Measurements from ENCODE around the gene SLC48A1.

DNA sequence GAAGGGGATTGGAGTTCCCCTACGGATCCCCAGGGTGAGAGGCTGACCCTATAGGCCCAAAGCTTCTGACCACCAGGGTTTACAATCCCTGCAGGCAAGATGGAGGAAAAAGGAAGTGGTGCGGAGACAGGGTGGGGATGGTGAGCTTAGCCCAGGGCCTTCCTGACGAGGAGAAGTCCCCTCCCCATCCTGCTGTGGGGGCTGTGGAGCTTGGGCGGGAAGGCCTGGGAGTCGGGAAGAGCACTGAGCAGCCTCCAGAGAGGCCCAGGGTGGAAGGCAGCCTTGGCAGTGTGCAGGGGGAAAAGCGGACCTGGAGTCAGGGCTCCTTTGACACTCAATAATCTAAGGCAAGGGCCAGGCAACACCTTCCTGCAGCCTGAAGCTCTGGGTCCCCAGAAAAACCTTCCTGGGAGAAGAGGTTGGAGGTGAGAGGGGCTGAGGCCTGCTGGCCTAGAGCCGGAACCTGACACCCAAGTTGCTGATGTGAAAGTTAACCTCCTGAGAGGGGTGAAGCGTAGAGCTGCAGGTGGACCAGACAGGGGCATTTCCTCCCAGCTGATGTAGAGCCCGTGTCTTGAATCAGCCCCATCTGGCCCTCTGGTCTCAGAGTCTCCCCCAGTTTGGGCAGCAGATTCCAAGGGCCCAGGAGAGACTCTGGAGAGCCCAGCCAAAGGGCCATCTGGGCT lies 40.6 kb downstream of the SLC48A1 start:
- TF ChIP-seq SP1 (IDR thresholded peaks at IDR 0.05) = no peak
- TF ChIP-seq CTBP1 (IDR thresholded peaks at IDR 0.05; ENCODE audit: borderline replicate concordance) = no peak
- no peak for TF ChIP-seq TARDBP (IDR thresholded peaks at IDR 0.05)
- TF ChIP-seq FOXM1 (IDR thresholded peaks at IDR 0.05; ENCODE audit: borderline replicate concordance) = no peak
- TF ChIP-seq L3MBTL2 (conservative IDR thresholded peaks at IDR 0.05) = no peak
- no peak for TF ChIP-seq BHLHE40 (IDR thresholded peaks at IDR 0.05; ENCODE audit: borderline replicate concordance)
- TF ChIP-seq SUZ12 (IDR thresholded peaks at IDR 0.05) = no peak
- TF ChIP-seq FOXK2 (IDR thresholded peaks at IDR 0.05) = no peak
- TF ChIP-seq FOXA1 (IDR thresholded peaks at IDR 0.05) = no peak
- TF ChIP-seq ZNF384 (IDR thresholded peaks at IDR 0.05) = no peak
- no peak for TF ChIP-seq LEF1 (IDR thresholded peaks at IDR 0.05; ENCODE audit: borderline replicate concordance)
- no peak for TF ChIP-seq ARNT (IDR thresholded peaks at IDR 0.05)

Data from HEK293T (cell line).